HepG2 (cell line): Measurements from ENCODE around the gene PIWIL4. TPM values are rescaled to one million over a fixed set of nuclear protein-coding genes. Genes with fewer than 3 reads are reported as not detected.

Experiments
- ATAC-seq: fragments of 200-7000 bp; cut with Tn5 transposase; 3 replicates; pipeline ENCODE4 v1.9.1; 2020; ENCODE audit warnings: mild to moderate bottlenecking, moderate library complexity
- BruUV-seq: library from RNA; stranded (reverse); fragments of 400-500 nt; replicated peaks from 2 replicates; lab custom pipeline; 2021; lab: Mats Ljungman, UMichigan
- CTCF ChIA-PET: fragments of 300-600 bp; formaldehyde crosslinking; extraction: SDS; loops from one replicate; lab custom pipeline; 2021; ENCODE audit warnings: low total read pairs, inconsistent platforms, low intra/inter-chr PET ratio; lab: Yijun Ruan, JAX
- POLR2A ChIA-PET: fragments of 350-600 bp; sonication (Branson Sonifier 250); formaldehyde crosslinking; loops from one replicate; lab custom pipeline; 2020; ENCODE audit warnings: antibody characterized with exemption, inconsistent platforms; lab: Yijun Ruan, JAX
- DNase-seq: peaks from one replicate; pipeline ENCODE4 v3.0.0-alpha.2; 2015; ENCODE audit warnings: low spot score
- FAIRE-seq: peaks from 3 replicates; lab custom pipeline; 2011; peaks lifted over from hg19 to GRCh38; lab: Jason Lieb, UNC
- H2AFZ ChIP-seq: one replicate; pipeline ENCODE4 v1.6.1; 2011; ENCODE audit warnings: low read length, inconsistent platforms
- H3K27ac ChIP-seq: fragments of 300-600 bp; 3 replicates; pipeline ENCODE4 v1.8.0; 2011; ENCODE audit warnings: mixed run types, mild to moderate bottlenecking, mixed read lengths, low read length, inconsistent platforms; ENCODE audit not compliant: insufficient read depth; ENCODE audit errors: extremely low read length
- H3K27me3 ChIP-seq, 2 experiments: fragments of 200-600 bp in 1 of 2; 2 replicates in 1 of 2; 3 replicates in 1 of 2; pipeline versions ENCODE4 v1.6.0 to v1.8.0; 2011; ENCODE audit warnings: low read length in 2 of 2, mild to moderate bottlenecking in 2 of 2, moderate library complexity in 2 of 2, inconsistent platforms in 1 of 2; ENCODE audit not compliant: insufficient read depth in 2 of 2, control insufficient read depth in 1 of 2
- H3K36me3 ChIP-seq, 2 experiments: fragments of 200-600 bp in 1 of 2; replicated peaks in 1 of 2; 2 replicates in 1 of 2; 3 replicates in 1 of 2; pipeline versions ENCODE4 v1.5.1 to v1.8.0; 2011; ENCODE audit warnings: low read length in 2 of 2, inconsistent platforms in 1 of 2; ENCODE audit not compliant: insufficient read depth in 2 of 2, control insufficient read depth in 1 of 2
- H3K4me1 ChIP-seq: 2 replicates; pipeline ENCODE4 v1.5.1; 2012; ENCODE audit warnings: low read length, inconsistent platforms; ENCODE audit not compliant: insufficient read depth
- H3K4me2 ChIP-seq: 2 replicates; pipeline ENCODE4 v1.6.0; 2011; ENCODE audit warnings: low read depth, low read length, inconsistent platforms
- H3K4me3 ChIP-seq, 3 experiments: fragments of 200-600 bp in 1 of 3; sonication (generic), shearing (Covaris generic) in 1 of 3; replicated peaks in 1 of 3; 2 replicates each; pipeline ENCODE4 v1.5.1; 2011 to 2016; ENCODE audit warnings: low read length in 3 of 3, inconsistent platforms in 2 of 3, low read depth in 2 of 3, mild to moderate bottlenecking in 2 of 3, control low read depth in 1 of 3, mixed read lengths in 1 of 3; ENCODE audit not compliant: insufficient read depth in 1 of 3
- H3K79me2 ChIP-seq: one replicate; pipeline ENCODE4 v1.6.1; 2011; ENCODE audit warnings: low read length, inconsistent platforms; ENCODE audit not compliant: insufficient read depth
- H3K9ac ChIP-seq: 2 replicates; pipeline ENCODE4 v1.6.0; 2011; ENCODE audit warnings: mild to moderate bottlenecking, low read depth, low read length, inconsistent platforms; ENCODE audit not compliant: insufficient read depth
- H3K9me3 ChIP-seq: 2 replicates; pipeline ENCODE4 v1.5.1; 2012; ENCODE audit warnings: mild to moderate bottlenecking, low read length
- H4K20me1 ChIP-seq: 2 replicates; pipeline ENCODE4 v1.6.0; 2011; ENCODE audit warnings: inconsistent platforms, mild to moderate bottlenecking, low read length, moderate library complexity; ENCODE audit not compliant: insufficient read depth
- ATF1 ChIP-seq: IDR thresholded peaks from 2 replicates; pipeline ENCODE4 v1.6.1; 2016; ENCODE audit warnings: mild to moderate bottlenecking, control low read depth
- ATM ChIP-seq: fragments of 450-650 bp; IDR thresholded peaks from 2 replicates; pipeline ENCODE4 v1.7.1; 2017; ENCODE audit warnings: mild to moderate bottlenecking, borderline replicate concordance
- CREB3 ChIP-seq: sonication (generic); formaldehyde crosslinking; IDR thresholded peaks from 2 replicates; pipeline ENCODE4 v1.5.0; 2020; ENCODE audit warnings: missing genetic modification reagents
- EED ChIP-seq: sonication (generic); formaldehyde crosslinking; IDR thresholded peaks from 2 replicates; pipeline ENCODE4 v1.5.0; 2020; ENCODE audit warnings: mild to moderate bottlenecking, missing genetic modification reagents
- EP300 ChIP-seq, 3 experiments: sonication (generic) in 1 of 3; formaldehyde crosslinking in 1 of 3; IDR thresholded peaks; 2 replicates each; pipeline versions ENCODE4 v1.5.1 to v1.6.1; 2011 to 2020; ENCODE audit warnings: low read depth in 2 of 3, low read length in 2 of 3, borderline replicate concordance in 1 of 3, improper control_type of control experiment in 1 of 3, mild to moderate bottlenecking in 1 of 3, missing genetic modification reagents in 1 of 3, moderate library complexity in 1 of 3
- EZH2 ChIP-seq: conservative IDR thresholded peaks from 2 replicates; pipeline ENCODE4 v1.6.1; 2012; ENCODE audit warnings: mild to moderate bottlenecking, low read depth, low read length, moderate library complexity
- GZF1 ChIP-seq: sonication (generic); formaldehyde crosslinking; IDR thresholded peaks from 2 replicates; pipeline ENCODE4 v1.5.1; 2020; ENCODE audit warnings: mild to moderate bottlenecking, missing genetic modification reagents
- KDM3A ChIP-seq: IDR thresholded peaks from 2 replicates; pipeline ENCODE4 v1.6.1; 2018; ENCODE audit warnings: low read depth, missing compliant biosample characterization
- NFE2 ChIP-seq: sonication (generic); formaldehyde crosslinking; IDR thresholded peaks from 2 replicates; pipeline ENCODE4 v1.4.0; 2020; ENCODE audit warnings: missing genetic modification reagents
- SSRP1 ChIP-seq: IDR thresholded peaks from 2 replicates; pipeline ENCODE4 v1.6.1; 2016; ENCODE audit warnings: control low read depth
- ZNF12 ChIP-seq: sonication (generic); formaldehyde crosslinking; IDR thresholded peaks from 2 replicates; pipeline ENCODE4 v1.5.0; 2020; ENCODE audit warnings: missing genetic modification reagents
- ZNF138 ChIP-seq: sonication (generic); formaldehyde crosslinking; IDR thresholded peaks from 2 replicates; pipeline ENCODE4 v1.5.0; 2020; ENCODE audit warnings: mild to moderate bottlenecking, low read depth, missing genetic modification reagents
- ZNF383 ChIP-seq: sonication (generic); formaldehyde crosslinking; IDR thresholded peaks from 2 replicates; pipeline ENCODE4 v1.4.0; 2020; ENCODE audit warnings: missing genetic modification reagents, mild to moderate bottlenecking, borderline replicate concordance
- WGBS: methylation state at CpG from one replicate; pipeline ENCODE4 v1.1.6; 2017; ENCODE audit warnings: low lambda C conversion rate; 5-methylcytosine and 5-hydroxymethylcytosine counted together
- in situ Hi-C: cut with HindIII; loops from 2 replicates; pipeline ENCODE4 v1.10.0; 2017; ENCODE audit warnings: low pct_unique_long_range_greater_than_20kb; ENCODE audit not compliant: extremely low pct_ligation_motif_present
- intact Hi-C: fragments of 100-400 bp; cut with micrococcal nuclease; formaldehyde crosslinking; loops from one replicate; pipeline ENCODE4 v1.10.0; 2022; ENCODE audit not compliant: unreplicated experiment
- polyA plus RNA-seq, 8 experiments: library from polyadenylated mRNA; depleted of rRNA in 3 of 8; stranded (reverse) in 7 of 8; unstranded in 1 of 8; fragments of >200 nt; fragmentation: Illumina TruSeq in 4 of 8; extraction: Trizol in 4 of 8; gene quantifications; 2 replicates each; pipeline versions ENCODE4 v1.2.1 to v1.2.3, GENCODE V29; 2011 to 2016; ENCODE audit warnings: low read depth in 4 of 8, missing spikeins in 1 of 8, mixed read lengths in 1 of 8; ENCODE audit not compliant: insufficient read depth in 1 of 8
- total RNA-seq, 5 experiments: library from RNA; depleted of rRNA; stranded (reverse); fragments of >200 nt; fragmentation: Illumina TruSeq; extraction: Trizol; gene quantifications; 2 replicates each; pipeline ENCODE4 v1.2.3, GENCODE V29; 2016; ENCODE audit warnings: low read depth in 1 of 5
- TF ChIP-seq, protein P1 (sequence below): sonication (generic); formaldehyde crosslinking; IDR thresholded peaks from 2 replicates; pipeline ENCODE4 v1.5.1; 2020; ENCODE audit warnings: mild to moderate bottlenecking, missing genetic modification reagents, moderate library complexity

PIWIL4 gene
- total and polyA plus RNA-seq, 2 of the 13 experiments (the other 11 are each of a cell fraction or from before 2014, with no cell fraction given): 0.08 TPM; not detected in 1

- ChIA-PET CTCF (no interaction called here), POLR2A (no interaction called here)
- Histone ChIP-seq H3K4me1 (no peaks in the 10 kb centered on the region), H4K20me1 (no peaks in the 10 kb centered on the region), H3K4me2 (no peak overlapping the region), H2AFZ (no peak overlapping the region), H3K9ac (no peak overlapping the region), H3K4me3 (no peak overlapping the region), H3K27ac (no peak overlapping the region), H3K36me3 (no peaks in the 10 kb centered on the region), H3K79me2 (no peaks in the 10 kb centered on the region), H3K27me3 (no peaks in the 10 kb centered on the region), H3K9me3 (no peaks in the 10 kb centered on the region)
- intact Hi-C loops (no loop called here), in situ Hi-C loops (loop anchor here (25.0 kb wide), 1 partner anchor 1113 kb away; no protein-coding TSS in a partner anchor)
- FAIRE-seq: no peak
- no peak for ATAC-seq
- no peak for DNase-seq
- no TSS peak for BruUV-seq
- TF ChIP-seq, protein P1, sequence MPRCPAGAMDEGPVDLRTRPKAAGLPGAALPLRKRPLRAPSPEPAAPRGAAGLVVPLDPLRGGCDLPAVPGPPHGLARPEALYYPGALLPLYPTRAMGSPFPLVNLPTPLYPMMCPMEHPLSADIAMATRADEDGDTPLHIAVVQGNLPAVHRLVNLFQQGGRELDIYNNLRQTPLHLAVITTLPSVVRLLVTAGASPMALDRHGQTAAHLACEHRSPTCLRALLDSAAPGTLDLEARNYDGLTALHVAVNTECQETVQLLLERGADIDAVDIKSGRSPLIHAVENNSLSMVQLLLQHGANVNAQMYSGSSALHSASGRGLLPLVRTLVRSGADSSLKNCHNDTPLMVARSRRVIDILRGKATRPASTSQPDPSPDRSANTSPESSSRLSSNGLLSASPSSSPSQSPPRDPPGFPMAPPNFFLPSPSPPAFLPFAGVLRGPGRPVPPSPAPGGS (CRISPR knock-in tag): no peak
- TF ChIP-seq KDM3A (CRISPR knock-in tag): no peak
- no peak for TF ChIP-seq GZF1 (CRISPR knock-in tag)
- no peak for TF ChIP-seq EED
- TF ChIP-seq ZNF12: no peak
- TF ChIP-seq ATM: no peak
- no peak for TF ChIP-seq NFE2 (CRISPR knock-in tag)
- TF ChIP-seq CREB3 (CRISPR knock-in tag): no peak
- TF ChIP-seq ZNF383 (CRISPR knock-in tag): no peak
- TF ChIP-seq EP300 (IDR thresholded peaks at IDR 0.05; ENCODE audit: low read depth in 2 of 2, low read length in 2 of 2): no peak
- no peak for TF ChIP-seq EP300 (CRISPR knock-in tag; IDR thresholded peaks at IDR 0.05; ENCODE audit: borderline replicate concordance)
- no peak for TF ChIP-seq EZH2
- no peak for TF ChIP-seq ZNF138
- TF ChIP-seq SSRP1 (CRISPR knock-in tag): no peak
- no peak for TF ChIP-seq ATF1
- 47% methylated on average over 2 of the region's 2 CpGs for WGBS
Observed at GRCh38 chr11:94649254-94649653, 82.1 kb downstream of the PIWIL4 start.
